ENCODE results near the gene STAT1. TPM values are rescaled to one million over a fixed set of nuclear protein-coding genes. Genes with fewer than 3 reads are reported as not detected.

STAT1 gene
- total and polyA plus RNA-seq, 10 of the 15 experiments (the other 5 are each of a cell fraction or from before 2014, with no cell fraction given): 81.8 to 398 (median 307) TPM

DNA sequence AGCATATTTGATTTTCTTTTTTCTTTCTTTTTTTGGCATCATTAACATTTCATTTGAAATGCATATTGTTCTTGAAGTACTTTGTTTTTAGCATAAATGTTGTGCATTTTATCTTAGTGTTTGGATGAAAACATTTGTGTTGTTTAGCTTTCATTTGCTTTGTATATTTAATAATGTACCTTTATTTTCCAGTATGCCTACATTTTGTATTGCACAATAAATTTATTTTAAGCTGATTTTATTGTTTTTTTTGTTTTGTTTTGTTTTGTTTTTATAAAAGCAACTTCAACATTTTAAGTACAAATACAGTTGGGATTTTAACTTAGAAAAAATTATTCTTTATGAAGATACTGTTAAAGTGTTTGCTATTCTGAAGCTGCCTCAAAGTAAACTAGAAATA, 78.9 kb downstream of the STAT1 start:
- TF ChIP-seq ZNF274 (IDR thresholded peaks at IDR 0.05; ENCODE audit: insufficient read depth, insufficient read length) (no peak), SRF (IDR thresholded peaks at IDR 0.05; ENCODE audit: low read depth in 2 of 2, low read length in 2 of 2) (no peak), FOXM1 (IDR thresholded peaks at IDR 0.05; ENCODE audit: low read depth, low read length) (no peak), YY1 (IDR thresholded peaks at IDR 0.05; ENCODE audit: low read depth, low read length) (no peak), NFXL1 (IDR thresholded peaks at IDR 0.05; ENCODE audit: borderline replicate concordance) (no peak), BMI1 (IDR thresholded peaks at IDR 0.05; ENCODE audit: borderline replicate concordance) (no peak), MYC (IDR thresholded peaks at IDR 0.05; ENCODE audit: insufficient read depth, insufficient read length, insufficient replicate concordance, low read length, severe bottlenecking) (no peak)
- TF ChIP-seq, protein P1, sequence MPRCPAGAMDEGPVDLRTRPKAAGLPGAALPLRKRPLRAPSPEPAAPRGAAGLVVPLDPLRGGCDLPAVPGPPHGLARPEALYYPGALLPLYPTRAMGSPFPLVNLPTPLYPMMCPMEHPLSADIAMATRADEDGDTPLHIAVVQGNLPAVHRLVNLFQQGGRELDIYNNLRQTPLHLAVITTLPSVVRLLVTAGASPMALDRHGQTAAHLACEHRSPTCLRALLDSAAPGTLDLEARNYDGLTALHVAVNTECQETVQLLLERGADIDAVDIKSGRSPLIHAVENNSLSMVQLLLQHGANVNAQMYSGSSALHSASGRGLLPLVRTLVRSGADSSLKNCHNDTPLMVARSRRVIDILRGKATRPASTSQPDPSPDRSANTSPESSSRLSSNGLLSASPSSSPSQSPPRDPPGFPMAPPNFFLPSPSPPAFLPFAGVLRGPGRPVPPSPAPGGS (IDR thresholded peaks at IDR 0.05; ENCODE audit: borderline replicate concordance, insufficient read depth, low read depth, low read length, poor library complexity, severe bottlenecking): no peak
- TF ChIP-seq, protein P2, sequence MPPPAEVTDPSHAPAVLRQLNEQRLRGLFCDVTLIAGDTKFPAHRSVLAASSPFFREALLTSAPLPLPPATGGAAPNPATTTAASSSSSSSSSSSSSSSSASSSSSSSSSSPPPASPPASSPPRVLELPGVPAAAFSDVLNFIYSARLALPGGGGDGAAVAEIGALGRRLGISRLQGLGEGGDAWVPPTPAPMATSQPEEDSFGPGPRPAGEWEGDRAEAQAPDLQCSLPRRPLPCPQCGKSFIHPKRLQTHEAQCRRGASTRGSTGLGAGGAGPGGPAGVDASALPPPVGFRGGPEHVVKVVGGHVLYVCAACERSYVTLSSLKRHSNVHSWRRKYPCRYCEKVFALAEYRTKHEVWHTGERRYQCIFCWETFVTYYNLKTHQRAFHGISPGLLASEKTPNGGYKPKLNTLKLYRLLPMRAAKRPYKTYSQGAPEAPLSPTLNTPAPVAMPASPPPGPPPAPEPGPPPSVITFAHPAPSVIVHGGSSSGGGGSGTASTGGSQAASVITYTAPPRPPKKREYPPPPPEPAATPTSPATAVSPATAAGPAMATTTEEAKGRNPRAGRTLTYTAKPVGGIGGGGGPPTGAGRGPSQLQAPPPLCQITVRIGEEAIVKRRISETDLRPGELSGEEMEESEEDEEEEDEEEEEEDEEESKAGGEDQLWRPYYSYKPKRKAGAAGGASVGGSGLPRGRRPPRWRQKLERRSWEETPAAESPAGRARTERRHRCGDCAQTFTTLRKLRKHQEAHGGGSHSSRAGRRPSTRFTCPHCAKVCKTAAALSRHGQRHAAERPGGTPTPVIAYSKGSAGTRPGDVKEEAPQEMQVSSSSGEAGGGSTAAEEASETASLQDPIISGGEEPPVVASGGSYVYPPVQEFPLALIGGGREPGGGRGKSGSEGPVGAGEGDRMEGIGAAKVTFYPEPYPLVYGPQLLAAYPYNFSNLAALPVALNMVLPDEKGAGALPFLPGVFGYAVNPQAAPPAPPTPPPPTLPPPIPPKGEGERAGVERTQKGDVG (CRISPR knock-in tag; IDR thresholded peaks at IDR 0.05): no peak
- no peaks in the 10 kb centered on the region for H4K20me1 ChIP-seq (ENCODE audit: control insufficient read depth, insufficient read depth)
- H3K79me2 ChIP-seq (ENCODE audit: control insufficient read depth, insufficient read depth, low read length): no peaks in the 10 kb centered on the region
- no peaks in the 10 kb centered on the region for H3K9me3 ChIP-seq (replicated peaks; ENCODE audit: control insufficient read depth, insufficient read depth, low read length)
- no peak for FAIRE-seq
- no peaks in the 10 kb centered on the region for H3K27me3 ChIP-seq (replicated peaks in 1 of 2; ENCODE audit: control insufficient read depth in 2 of 2, insufficient read depth in 2 of 2, low read length in 1 of 2)
- no peak overlapping the region for H3K4me2 ChIP-seq (ENCODE audit: control insufficient read depth, insufficient read depth)
- intact Hi-C loops (cut with micrococcal nuclease; ENCODE audit: unreplicated experiment) (no loop called here), in situ Hi-C loops (cut with MboI) (no loop called here)
- H3K9ac ChIP-seq (ENCODE audit: control insufficient read depth, insufficient read depth, low read length): no peak overlapping the region
- CTCF ChIA-PET: interaction anchor here (0.7 to 1.2 kb wide), 2 partner anchors 85 to 221 kb away, joined by 3 to 4 read pairs; no protein-coding TSS in a partner anchor
- H3K4me3 ChIP-seq: no peak overlapping the region
- no peaks in the 10 kb centered on the region for H3K4me1 ChIP-seq (ENCODE audit: control insufficient read depth, insufficient read depth, low read length)
- SMC1A ChIA-PET (ENCODE audit: uncharacterized antibody, unreplicated experiment): interaction anchor here (1.1 kb wide), 2 partner anchors 13 to 85 kb away, joined by 3 read pairs; no protein-coding TSS in a partner anchor
- BruUV-seq (replicated peaks): no TSS peak
- no peak overlapping the region for H3K27ac ChIP-seq (ENCODE audit: control insufficient read depth, insufficient read depth)
- RAD21 ChIA-PET (ENCODE audit: unreplicated experiment): no interaction called here
- DNase-seq (ENCODE audit: low read depth, low spot score): no peak
- peaks cover 1 to 8% of the 10 kb centered on the region in 2 experiments for H3K36me3 ChIP-seq (ENCODE audit: control insufficient read depth in 2 of 2, insufficient read depth in 2 of 2, low read length in 1 of 2)
- no peak for ATAC-seq
- POLR2A ChIA-PET: interaction anchor here (0.5 kb wide), 1 partner anchor 48 kb away, joined by 4 read pairs; no protein-coding TSS in a partner anchor
- no peak overlapping the region for H2AFZ ChIP-seq (ENCODE audit: control insufficient read depth, low read depth, low read length)

Data from GM12878 (cell line).